Measurements from ENCODE around the gene ZBTB2. TPM values are rescaled to one million over a fixed set of nuclear protein-coding genes. Genes with fewer than 3 reads are reported as not detected.

The ZBTB2 gene
- polyA plus RNA-seq, 1 experiment, result 22.3 TPM

- Histone ChIP-seq H3K4me3 (ENCODE audit: low read depth, low read length) (no peak overlapping the region), H3K9me3 (ENCODE audit: control insufficient read depth, insufficient read depth, low read length) (peaks cover 4% of the 10 kb centered on the region; the same call in 1 of the 2 replicates), H3K27ac (ENCODE audit: low read depth, low read length) (no peak overlapping the region), H3K27me3 (ENCODE audit: control insufficient read depth, insufficient read depth, low read length) (no peaks in the 10 kb centered on the region)
- DNase-seq (ENCODE audit: low read depth, low spot score), result no peak
- TF ChIP-seq, protein P1, sequence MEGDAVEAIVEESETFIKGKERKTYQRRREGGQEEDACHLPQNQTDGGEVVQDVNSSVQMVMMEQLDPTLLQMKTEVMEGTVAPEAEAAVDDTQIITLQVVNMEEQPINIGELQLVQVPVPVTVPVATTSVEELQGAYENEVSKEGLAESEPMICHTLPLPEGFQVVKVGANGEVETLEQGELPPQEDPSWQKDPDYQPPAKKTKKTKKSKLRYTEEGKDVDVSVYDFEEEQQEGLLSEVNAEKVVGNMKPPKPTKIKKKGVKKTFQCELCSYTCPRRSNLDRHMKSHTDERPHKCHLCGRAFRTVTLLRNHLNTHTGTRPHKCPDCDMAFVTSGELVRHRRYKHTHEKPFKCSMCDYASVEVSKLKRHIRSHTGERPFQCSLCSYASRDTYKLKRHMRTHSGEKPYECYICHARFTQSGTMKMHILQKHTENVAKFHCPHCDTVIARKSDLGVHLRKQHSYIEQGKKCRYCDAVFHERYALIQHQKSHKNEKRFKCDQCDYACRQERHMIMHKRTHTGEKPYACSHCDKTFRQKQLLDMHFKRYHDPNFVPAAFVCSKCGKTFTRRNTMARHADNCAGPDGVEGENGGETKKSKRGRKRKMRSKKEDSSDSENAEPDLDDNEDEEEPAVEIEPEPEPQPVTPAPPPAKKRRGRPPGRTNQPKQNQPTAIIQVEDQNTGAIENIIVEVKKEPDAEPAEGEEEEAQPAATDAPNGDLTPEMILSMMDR (IDR thresholded peaks at IDR 0.05; ENCODE audit: low read depth, low read length), result no peak
- ChIA-PET CTCF (interaction anchor here (13.1 kb wide), 1 partner anchor 449 kb away, joined by 178 read pairs; no protein-coding TSS in a partner anchor), POLR2A (interaction anchor here (0.7 kb wide), 1 partner anchor 215 kb away, joined by 3 read pairs; no protein-coding TSS in a partner anchor)
Observed at GRCh38 chr6:151341476-151342195, 49.7 kb downstream of the ZBTB2 start.

DNA sequence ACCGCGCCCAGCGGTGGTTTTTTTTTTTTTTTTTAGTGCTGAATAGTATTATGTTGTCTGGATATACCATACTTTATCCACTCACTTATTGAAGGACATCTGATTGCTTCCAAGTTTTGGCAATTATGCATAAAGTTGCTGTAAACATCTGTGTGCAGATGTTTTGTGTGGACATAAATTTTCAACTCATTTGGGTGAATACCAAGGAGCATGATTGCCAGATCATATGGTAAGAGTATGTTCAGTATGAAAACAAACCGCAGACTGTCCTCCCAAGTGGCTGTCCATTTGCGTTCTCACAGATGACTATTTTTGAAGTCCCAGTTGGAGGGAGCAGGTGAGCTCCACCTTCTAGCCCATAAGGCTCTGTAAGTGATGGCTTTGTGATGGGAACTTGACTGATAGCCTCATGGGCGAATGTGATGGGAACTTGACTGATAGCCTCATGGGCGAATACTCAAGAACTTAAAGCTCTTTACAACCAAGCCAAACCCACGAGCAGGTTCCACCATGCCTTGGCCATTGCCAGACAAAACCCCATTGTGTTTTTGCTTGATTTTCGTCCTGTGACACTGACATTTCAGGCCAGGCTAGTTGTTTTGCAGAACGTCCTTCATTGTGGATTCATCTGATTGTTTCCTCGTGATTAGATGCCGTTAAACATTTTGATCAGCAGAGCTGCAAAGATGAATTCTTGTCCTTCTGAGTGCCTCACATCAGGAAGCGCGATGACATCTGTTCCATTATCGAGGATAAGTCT lies 51.0 kb downstream of the ZBTB2 start:
- CTCF ChIA-PET, result interaction anchor here (13.1 kb wide), 1 partner anchor 448 kb away, joined by 178 read pairs; no protein-coding TSS in a partner anchor
- DNase-seq (ENCODE audit: low read depth, low spot score), result no peak
- Histone ChIP-seq H3K27me3 (ENCODE audit: control insufficient read depth, insufficient read depth, low read length) (no peaks in the 10 kb centered on the region), H3K9me3 (ENCODE audit: control insufficient read depth, insufficient read depth, low read length) (peaks cover 4% of the 10 kb centered on the region; the same call in 1 of the 2 replicates), H3K4me3 (ENCODE audit: low read depth, low read length) (no peak overlapping the region), H3K27ac (ENCODE audit: low read depth, low read length) (no peak overlapping the region)
- POLR2A ChIA-PET, result interaction anchor here (0.7 kb wide), 1 partner anchor 214 kb away, joined by 3 read pairs; no protein-coding TSS in a partner anchor
- TF ChIP-seq, protein P1 (IDR thresholded peaks at IDR 0.05; ENCODE audit: low read depth, low read length), result no peak

DNA sequence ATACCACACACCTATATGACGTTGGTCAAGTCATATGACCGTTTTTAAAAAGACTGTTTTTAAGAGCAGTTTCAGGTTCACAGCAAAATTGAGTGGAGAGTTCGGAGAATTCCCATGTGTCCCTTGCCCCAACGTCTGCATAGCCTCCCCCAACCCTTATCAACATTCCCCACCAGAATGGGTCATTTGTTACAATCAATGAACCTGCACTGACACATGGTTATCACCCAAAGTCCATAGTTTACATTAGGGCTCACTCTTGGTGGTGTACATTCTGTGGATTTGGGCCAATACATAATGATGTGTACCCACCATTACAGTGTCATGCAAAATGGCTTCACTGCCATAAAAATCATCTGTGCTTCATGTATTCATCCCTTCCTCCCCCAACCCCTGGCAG lies 52.0 kb downstream of the ZBTB2 start:
- no peaks in the 10 kb centered on the region for H3K27me3 ChIP-seq (ENCODE audit: control insufficient read depth, insufficient read depth, low read length)
- H3K27ac ChIP-seq (ENCODE audit: low read depth, low read length), result no peak overlapping the region
- TF ChIP-seq, protein P1 (IDR thresholded peaks at IDR 0.05; ENCODE audit: low read depth, low read length), result no peak
- no peak overlapping the region for H3K4me3 ChIP-seq (ENCODE audit: low read depth, low read length)
- DNase-seq (ENCODE audit: low read depth, low spot score), result no peak
- POLR2A ChIA-PET, result no interaction called here
- H3K9me3 ChIP-seq (ENCODE audit: control insufficient read depth, insufficient read depth, low read length), result peaks cover 4% of the 10 kb centered on the region; the same call in 1 of the 2 replicates
- CTCF ChIA-PET, result interaction anchor here (13.1 kb wide), 1 partner anchor 447 kb away, joined by 178 read pairs; no protein-coding TSS in a partner anchor

GRCh38 chr6:151338651-151339200 lies 52.6 kb downstream of the ZBTB2 start:
- H3K4me3 ChIP-seq (ENCODE audit: low read depth, low read length), result no peak overlapping the region
- H3K27me3 ChIP-seq (ENCODE audit: control insufficient read depth, insufficient read depth, low read length), result no peaks in the 10 kb centered on the region
- H3K27ac ChIP-seq (ENCODE audit: low read depth, low read length), result no peak overlapping the region
- no peak for DNase-seq (ENCODE audit: low read depth, low spot score)
- H3K9me3 ChIP-seq (ENCODE audit: control insufficient read depth, insufficient read depth, low read length), result peaks cover 4% of the 10 kb centered on the region; the same call in 1 of the 2 replicates
- POLR2A ChIA-PET, result no interaction called here
- TF ChIP-seq, protein P1 (IDR thresholded peaks at IDR 0.05; ENCODE audit: low read depth, low read length), result no peak
- CTCF ChIA-PET, result interaction anchor here (13.1 kb wide), 1 partner anchor 446 kb away, joined by 178 read pairs; no protein-coding TSS in a partner anchor

All from AG04450 (cell line).